HepG2 (cell line): Measurements from ENCODE around the gene LCA5. TPM values are rescaled to one million over a fixed set of nuclear protein-coding genes. Genes with fewer than 3 reads are reported as not detected.

Source experiments
- ATAC-seq: fragments of 200-7000 bp; cut with Tn5 transposase; 3 replicates; pipeline ENCODE4 v1.9.1; 2020; ENCODE audit warnings: mild to moderate bottlenecking, moderate library complexity
- BruUV-seq: library from RNA; stranded (reverse); fragments of 400-500 nt; replicated peaks from 2 replicates; lab custom pipeline; 2021; lab: Mats Ljungman, UMichigan
- CTCF ChIA-PET: fragments of 300-600 bp; formaldehyde crosslinking; extraction: SDS; loops from one replicate; lab custom pipeline; 2021; ENCODE audit warnings: low total read pairs, inconsistent platforms, low intra/inter-chr PET ratio; lab: Yijun Ruan, JAX
- POLR2A ChIA-PET: fragments of 350-600 bp; sonication (Branson Sonifier 250); formaldehyde crosslinking; loops from one replicate; lab custom pipeline; 2020; ENCODE audit warnings: antibody characterized with exemption, inconsistent platforms; lab: Yijun Ruan, JAX
- DNase-seq: peaks from one replicate; pipeline ENCODE4 v3.0.0-alpha.2; 2015; ENCODE audit warnings: low spot score
- FAIRE-seq: peaks from 3 replicates; lab custom pipeline; 2011; peaks lifted over from hg19 to GRCh38; lab: Jason Lieb, UNC
- H2AFZ ChIP-seq: one replicate; pipeline ENCODE4 v1.6.1; 2011; ENCODE audit warnings: low read length, inconsistent platforms
- H3K27ac ChIP-seq: fragments of 300-600 bp; 3 replicates; pipeline ENCODE4 v1.8.0; 2011; ENCODE audit warnings: mixed run types, mild to moderate bottlenecking, mixed read lengths, low read length, inconsistent platforms; ENCODE audit not compliant: insufficient read depth; ENCODE audit errors: extremely low read length
- H3K27me3 ChIP-seq, 2 experiments: fragments of 200-600 bp in 1 of 2; 2 replicates in 1 of 2; 3 replicates in 1 of 2; pipeline versions ENCODE4 v1.6.0 to v1.8.0; 2011; ENCODE audit warnings: low read length in 2 of 2, mild to moderate bottlenecking in 2 of 2, moderate library complexity in 2 of 2, inconsistent platforms in 1 of 2; ENCODE audit not compliant: insufficient read depth in 2 of 2, control insufficient read depth in 1 of 2
- H3K36me3 ChIP-seq, 2 experiments: fragments of 200-600 bp in 1 of 2; replicated peaks in 1 of 2; 2 replicates in 1 of 2; 3 replicates in 1 of 2; pipeline versions ENCODE4 v1.5.1 to v1.8.0; 2011; ENCODE audit warnings: low read length in 2 of 2, inconsistent platforms in 1 of 2; ENCODE audit not compliant: insufficient read depth in 2 of 2, control insufficient read depth in 1 of 2
- H3K4me1 ChIP-seq: 2 replicates; pipeline ENCODE4 v1.5.1; 2012; ENCODE audit warnings: low read length, inconsistent platforms; ENCODE audit not compliant: insufficient read depth
- H3K4me2 ChIP-seq: 2 replicates; pipeline ENCODE4 v1.6.0; 2011; ENCODE audit warnings: low read depth, low read length, inconsistent platforms
- H3K4me3 ChIP-seq, 3 experiments: fragments of 200-600 bp in 1 of 3; sonication (generic), shearing (Covaris generic) in 1 of 3; replicated peaks in 1 of 3; 2 replicates each; pipeline ENCODE4 v1.5.1; 2011 to 2016; ENCODE audit warnings: low read length in 3 of 3, inconsistent platforms in 2 of 3, low read depth in 2 of 3, mild to moderate bottlenecking in 2 of 3, control low read depth in 1 of 3, mixed read lengths in 1 of 3; ENCODE audit not compliant: insufficient read depth in 1 of 3
- H3K79me2 ChIP-seq: one replicate; pipeline ENCODE4 v1.6.1; 2011; ENCODE audit warnings: low read length, inconsistent platforms; ENCODE audit not compliant: insufficient read depth
- H3K9ac ChIP-seq: 2 replicates; pipeline ENCODE4 v1.6.0; 2011; ENCODE audit warnings: mild to moderate bottlenecking, low read depth, low read length, inconsistent platforms; ENCODE audit not compliant: insufficient read depth
- H3K9me3 ChIP-seq: 2 replicates; pipeline ENCODE4 v1.5.1; 2012; ENCODE audit warnings: mild to moderate bottlenecking, low read length
- H4K20me1 ChIP-seq: 2 replicates; pipeline ENCODE4 v1.6.0; 2011; ENCODE audit warnings: inconsistent platforms, mild to moderate bottlenecking, low read length, moderate library complexity; ENCODE audit not compliant: insufficient read depth
- HOXA5 ChIP-seq: sonication (generic); formaldehyde crosslinking; IDR thresholded peaks from 2 replicates; pipeline ENCODE4 v1.4.0; 2020; ENCODE audit warnings: missing genetic modification reagents
- KLF15 ChIP-seq: sonication (generic); formaldehyde crosslinking; IDR thresholded peaks from 2 replicates; pipeline ENCODE4 v1.8.1; 2023; ENCODE audit warnings: borderline replicate concordance, mild to moderate bottlenecking, inconsistent platforms, missing genetic modification reagents, mixed read lengths
- MIER3 ChIP-seq: IDR thresholded peaks from 2 replicates; pipeline ENCODE4 v1.6.1; 2016; ENCODE audit warnings: missing compliant biosample characterization, borderline replicate concordance
- NFIB ChIP-seq: sonication (generic); formaldehyde crosslinking; IDR thresholded peaks from 2 replicates; pipeline ENCODE4 v1.9.0; 2021; ENCODE audit warnings: missing genetic modification reagents, mild to moderate bottlenecking, borderline replicate concordance
- ZNF549 ChIP-seq: sonication (generic); formaldehyde crosslinking; IDR thresholded peaks from 2 replicates; pipeline ENCODE4 v1.5.0; 2020; ENCODE audit warnings: missing genetic modification reagents
- ZNF605 ChIP-seq: sonication (generic); formaldehyde crosslinking; IDR thresholded peaks from 2 replicates; pipeline ENCODE4 v1.8.0; 2022; ENCODE audit warnings: mild to moderate bottlenecking, missing genetic modification reagents
- ZNF775 ChIP-seq: sonication (generic); formaldehyde crosslinking; IDR thresholded peaks from 2 replicates; pipeline ENCODE4 v1.4.0; 2020; ENCODE audit warnings: missing genetic modification reagents, mild to moderate bottlenecking, moderate library complexity, borderline replicate concordance
- WGBS: methylation state at CpG from one replicate; pipeline ENCODE4 v1.1.6; 2017; ENCODE audit warnings: low lambda C conversion rate; 5-methylcytosine and 5-hydroxymethylcytosine counted together
- in situ Hi-C: cut with HindIII; loops from 2 replicates; pipeline ENCODE4 v1.10.0; 2017; ENCODE audit warnings: low pct_unique_long_range_greater_than_20kb; ENCODE audit not compliant: extremely low pct_ligation_motif_present
- intact Hi-C: fragments of 100-400 bp; cut with micrococcal nuclease; formaldehyde crosslinking; loops from one replicate; pipeline ENCODE4 v1.10.0; 2022; ENCODE audit not compliant: unreplicated experiment
- polyA plus RNA-seq, 8 experiments: library from polyadenylated mRNA; depleted of rRNA in 3 of 8; stranded (reverse) in 7 of 8; unstranded in 1 of 8; fragments of >200 nt; fragmentation: Illumina TruSeq in 4 of 8; extraction: Trizol in 4 of 8; gene quantifications; 2 replicates each; pipeline versions ENCODE4 v1.2.1 to v1.2.3, GENCODE V29; 2011 to 2016; ENCODE audit warnings: low read depth in 4 of 8, missing spikeins in 1 of 8, mixed read lengths in 1 of 8; ENCODE audit not compliant: insufficient read depth in 1 of 8
- total RNA-seq, 5 experiments: library from RNA; depleted of rRNA; stranded (reverse); fragments of >200 nt; fragmentation: Illumina TruSeq; extraction: Trizol; gene quantifications; 2 replicates each; pipeline ENCODE4 v1.2.3, GENCODE V29; 2016; ENCODE audit warnings: low read depth in 1 of 5
- TF ChIP-seq, protein P1 (sequence below): sonication (generic); formaldehyde crosslinking; IDR thresholded peaks from 2 replicates; pipeline ENCODE4 v1.9.0; 2021; ENCODE audit warnings: missing genetic modification reagents, borderline replicate concordance
- TF ChIP-seq, protein P2 (sequence below): sonication (generic); formaldehyde crosslinking; IDR thresholded peaks from 2 replicates; pipeline ENCODE4 v1.8.0; 2022; ENCODE audit warnings: mild to moderate bottlenecking, missing genetic modification reagents; ENCODE audit not compliant: insufficient replicate concordance
- TF ChIP-seq, protein P3 (sequence below): sonication (generic); formaldehyde crosslinking; IDR thresholded peaks from 2 replicates; pipeline ENCODE4 v1.4.0; 2020; ENCODE audit warnings: missing genetic modification reagents, borderline replicate concordance
- TF ChIP-seq, protein P4 (sequence below): sonication (generic); formaldehyde crosslinking; IDR thresholded peaks from 2 replicates; pipeline ENCODE4 v1.5.0; 2020; ENCODE audit warnings: mild to moderate bottlenecking, missing genetic modification reagents

The LCA5 gene
- total and polyA plus RNA-seq, 2 of the 13 experiments (the other 11 are each of a cell fraction or from before 2014, with no cell fraction given): 0.84 to 4.6 TPM

DNA sequence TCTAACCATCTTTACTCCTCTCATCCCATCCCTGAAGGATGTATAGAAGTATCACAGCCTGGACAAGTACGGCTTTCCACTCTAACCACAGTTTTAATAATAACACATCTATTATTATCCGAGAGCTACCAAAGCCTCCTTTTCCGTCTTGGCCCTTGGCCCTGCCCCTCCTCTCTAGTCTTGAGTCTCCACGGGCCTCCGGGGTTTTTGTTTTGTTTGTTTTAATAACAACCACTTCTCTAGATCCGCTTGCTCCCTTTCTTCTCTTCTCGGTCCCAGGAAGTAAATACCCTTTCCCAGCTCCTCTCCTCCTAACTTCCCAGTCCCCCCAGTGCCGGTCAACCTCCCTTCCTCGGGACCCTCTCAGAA is 661 bp downstream of the LCA5 start:
- ATAC-seq (peak; percentile 24; the same call in 2 of the 3 replicates), FAIRE-seq (no peak), DNase-seq (no peak)
- BruUV-seq: no TSS peak
- Histone ChIP-seq H3K4me2 (peak overlapping the region; percentile 70), H3K4me1 (peaks cover 43% of the 10 kb centered on the region), H3K9ac (peak overlapping the region; percentile 73), H3K36me3 (no peaks in the 10 kb centered on the region), H3K9me3 (no peaks in the 10 kb centered on the region), H4K20me1 (no peaks in the 10 kb centered on the region), H3K27ac (peak overlapping the region; percentile 64), H3K27me3 (no peaks in the 10 kb centered on the region), H2AFZ (peak overlapping the region; percentile 49), H3K79me2 (peaks cover 16% of the 10 kb centered on the region), H3K4me3 (peak overlapping the region; percentile 84 to 97 (median 95))
- intact Hi-C loops: loop anchor here (5.0 kb wide), 3 partner anchors 36 to 459 kb away; partner anchors contain the start of gene PHIP
- under 1% methylated on average over 9 of the region's 9 CpGs for WGBS
- ChIA-PET CTCF (no interaction called here), POLR2A (interaction anchor here (0.6 to 1.7 kb wide), 8 partner anchors 11 to 459 kb away, joined by 3 to 9 read pairs (median 3); partner anchors contain the start of genes PHIP and SH3BGRL2)
- in situ Hi-C loops: no loop called here
- TF ChIP-seq, protein P1, sequence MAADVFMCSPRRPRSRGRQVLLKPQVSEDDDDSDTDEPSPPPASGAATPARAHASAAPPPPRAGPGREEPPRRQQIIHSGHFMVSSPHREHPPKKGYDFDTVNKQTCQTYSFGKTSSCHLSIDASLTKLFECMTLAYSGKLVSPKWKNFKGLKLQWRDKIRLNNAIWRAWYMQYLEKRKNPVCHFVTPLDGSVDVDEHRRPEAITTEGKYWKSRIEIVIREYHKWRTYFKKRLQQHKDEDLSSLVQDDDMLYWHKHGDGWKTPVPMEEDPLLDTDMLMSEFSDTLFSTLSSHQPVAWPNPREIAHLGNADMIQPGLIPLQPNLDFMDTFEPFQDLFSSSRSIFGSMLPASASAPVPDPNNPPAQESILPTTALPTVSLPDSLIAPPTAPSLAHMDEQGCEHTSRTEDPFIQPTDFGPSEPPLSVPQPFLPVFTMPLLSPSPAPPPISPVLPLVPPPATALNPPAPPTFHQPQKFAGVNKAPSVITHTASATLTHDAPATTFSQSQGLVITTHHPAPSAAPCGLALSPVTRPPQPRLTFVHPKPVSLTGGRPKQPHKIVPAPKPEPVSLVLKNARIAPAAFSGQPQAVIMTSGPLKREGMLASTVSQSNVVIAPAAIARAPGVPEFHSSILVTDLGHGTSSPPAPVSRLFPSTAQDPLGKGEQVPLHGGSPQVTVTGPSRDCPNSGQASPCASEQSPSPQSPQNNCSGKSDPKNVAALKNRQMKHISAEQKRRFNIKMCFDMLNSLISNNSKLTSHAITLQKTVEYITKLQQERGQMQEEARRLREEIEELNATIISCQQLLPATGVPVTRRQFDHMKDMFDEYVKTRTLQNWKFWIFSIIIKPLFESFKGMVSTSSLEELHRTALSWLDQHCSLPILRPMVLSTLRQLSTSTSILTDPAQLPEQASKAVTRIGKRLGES: no peak
- TF ChIP-seq HOXA5 (CRISPR knock-in tag) (no peak), NFIB (no peak), ZNF605 (CRISPR knock-in tag) (no peak), ZNF775 (CRISPR knock-in tag) (no peak), MIER3 (CRISPR knock-in tag) (no peak), ZNF549 (CRISPR knock-in tag) (no peak), KLF15 (CRISPR knock-in tag) (no peak)
- TF ChIP-seq, protein P2, sequence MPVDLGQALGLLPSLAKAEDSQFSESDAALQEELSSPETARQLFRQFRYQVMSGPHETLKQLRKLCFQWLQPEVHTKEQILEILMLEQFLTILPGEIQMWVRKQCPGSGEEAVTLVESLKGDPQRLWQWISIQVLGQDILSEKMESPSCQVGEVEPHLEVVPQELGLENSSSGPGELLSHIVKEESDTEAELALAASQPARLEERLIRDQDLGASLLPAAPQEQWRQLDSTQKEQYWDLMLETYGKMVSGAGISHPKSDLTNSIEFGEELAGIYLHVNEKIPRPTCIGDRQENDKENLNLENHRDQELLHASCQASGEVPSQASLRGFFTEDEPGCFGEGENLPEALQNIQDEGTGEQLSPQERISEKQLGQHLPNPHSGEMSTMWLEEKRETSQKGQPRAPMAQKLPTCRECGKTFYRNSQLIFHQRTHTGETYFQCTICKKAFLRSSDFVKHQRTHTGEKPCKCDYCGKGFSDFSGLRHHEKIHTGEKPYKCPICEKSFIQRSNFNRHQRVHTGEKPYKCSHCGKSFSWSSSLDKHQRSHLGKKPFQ (CRISPR knock-in tag): no peak
- TF ChIP-seq, protein P3, sequence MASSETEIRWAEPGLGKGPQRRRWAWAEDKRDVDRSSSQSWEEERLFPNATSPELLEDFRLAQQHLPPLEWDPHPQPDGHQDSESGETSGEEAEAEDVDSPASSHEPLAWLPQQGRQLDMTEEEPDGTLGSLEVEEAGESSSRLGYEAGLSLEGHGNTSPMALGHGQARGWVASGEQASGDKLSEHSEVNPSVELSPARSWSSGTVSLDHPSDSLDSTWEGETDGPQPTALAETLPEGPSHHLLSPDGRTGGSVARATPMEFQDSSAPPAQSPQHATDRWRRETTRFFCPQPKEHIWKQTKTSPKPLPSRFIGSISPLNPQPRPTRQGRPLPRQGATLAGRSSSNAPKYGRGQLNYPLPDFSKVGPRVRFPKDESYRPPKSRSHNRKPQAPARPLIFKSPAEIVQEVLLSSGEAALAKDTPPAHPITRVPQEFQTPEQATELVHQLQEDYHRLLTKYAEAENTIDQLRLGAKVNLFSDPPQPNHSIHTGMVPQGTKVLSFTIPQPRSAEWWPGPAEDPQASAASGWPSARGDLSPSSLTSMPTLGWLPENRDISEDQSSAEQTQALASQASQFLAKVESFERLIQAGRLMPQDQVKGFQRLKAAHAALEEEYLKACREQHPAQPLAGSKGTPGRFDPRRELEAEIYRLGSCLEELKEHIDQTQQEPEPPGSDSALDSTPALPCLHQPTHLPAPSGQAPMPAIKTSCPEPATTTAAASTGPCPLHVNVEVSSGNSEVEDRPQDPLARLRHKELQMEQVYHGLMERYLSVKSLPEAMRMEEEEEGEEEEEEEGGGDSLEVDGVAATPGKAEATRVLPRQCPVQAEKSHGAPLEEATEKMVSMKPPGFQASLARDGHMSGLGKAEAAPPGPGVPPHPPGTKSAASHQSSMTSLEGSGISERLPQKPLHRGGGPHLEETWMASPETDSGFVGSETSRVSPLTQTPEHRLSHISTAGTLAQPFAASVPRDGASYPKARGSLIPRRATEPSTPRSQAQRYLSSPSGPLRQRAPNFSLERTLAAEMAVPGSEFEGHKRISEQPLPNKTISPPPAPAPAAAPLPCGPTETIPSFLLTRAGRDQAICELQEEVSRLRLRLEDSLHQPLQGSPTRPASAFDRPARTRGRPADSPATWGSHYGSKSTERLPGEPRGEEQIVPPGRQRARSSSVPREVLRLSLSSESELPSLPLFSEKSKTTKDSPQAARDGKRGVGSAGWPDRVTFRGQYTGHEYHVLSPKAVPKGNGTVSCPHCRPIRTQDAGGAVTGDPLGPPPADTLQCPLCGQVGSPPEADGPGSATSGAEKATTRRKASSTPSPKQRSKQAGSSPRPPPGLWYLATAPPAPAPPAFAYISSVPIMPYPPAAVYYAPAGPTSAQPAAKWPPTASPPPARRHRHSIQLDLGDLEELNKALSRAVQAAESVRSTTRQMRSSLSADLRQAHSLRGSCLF (CRISPR knock-in tag): no peak
- TF ChIP-seq, protein P4, sequence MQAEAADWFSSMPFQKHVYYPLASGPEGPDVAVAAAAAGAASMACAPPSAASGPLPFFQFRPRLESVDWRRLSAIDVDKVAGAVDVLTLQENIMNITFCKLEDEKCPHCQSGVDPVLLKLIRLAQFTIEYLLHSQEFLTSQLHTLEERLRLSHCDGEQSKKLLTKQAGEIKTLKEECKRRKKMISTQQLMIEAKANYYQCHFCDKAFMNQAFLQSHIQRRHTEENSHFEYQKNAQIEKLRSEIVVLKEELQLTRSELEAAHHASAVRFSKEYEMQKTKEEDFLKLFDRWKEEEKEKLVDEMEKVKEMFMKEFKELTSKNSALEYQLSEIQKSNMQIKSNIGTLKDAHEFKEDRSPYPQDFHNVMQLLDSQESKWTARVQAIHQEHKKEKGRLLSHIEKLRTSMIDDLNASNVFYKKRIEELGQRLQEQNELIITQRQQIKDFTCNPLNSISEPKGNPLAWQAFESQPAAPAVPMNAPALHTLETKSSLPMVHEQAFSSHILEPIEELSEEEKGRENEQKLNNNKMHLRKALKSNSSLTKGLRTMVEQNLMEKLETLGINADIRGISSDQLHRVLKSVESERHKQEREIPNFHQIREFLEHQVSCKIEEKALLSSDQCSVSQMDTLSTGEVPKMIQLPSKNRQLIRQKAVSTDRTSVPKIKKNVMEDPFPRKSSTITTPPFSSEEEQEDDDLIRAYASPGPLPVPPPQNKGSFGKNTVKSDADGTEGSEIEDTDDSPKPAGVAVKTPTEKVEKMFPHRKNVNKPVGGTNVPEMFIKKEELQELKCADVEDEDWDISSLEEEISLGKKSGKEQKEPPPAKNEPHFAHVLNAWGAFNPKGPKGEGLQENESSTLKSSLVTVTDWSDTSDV (CRISPR knock-in tag): no peak
